Activated T-helper 17 cell treated with anti-CD3 and anti-CD28 coated beads, Interleukin-2, amount 50 U/mL, for 72 hours (primary cell): ENCODE data around the gene USP40. TPM values are rescaled to one million over a fixed set of nuclear protein-coding genes. Genes with fewer than 3 reads are reported as not detected.
"Not testable (repeated sequence)": the region's sequence is repeated elsewhere in the genome, so short reads cannot be mapped to it uniquely, and the experiment has no call there.

Experiments used
- ATAC-seq: fragments of 150-1000 bp; cut with Tn5 transposase; replicated peaks from 2 replicates; pipeline ENCODE4 v1.10.0; 2021; ENCODE audit warnings: mild to moderate bottlenecking, moderate library complexity
- H3K27ac Mint-ChIP-seq: one replicate; pipeline ENCODE4 v1.8.0; 2022; ENCODE audit warnings: mixed read lengths
- H3K27me3 Mint-ChIP-seq: one replicate; pipeline ENCODE4 v1.8.0; 2022; ENCODE audit warnings: mixed read lengths
- H3K36me3 Mint-ChIP-seq: one replicate; pipeline ENCODE4 v1.8.0; 2022; ENCODE audit warnings: low read depth, mild to moderate bottlenecking, mixed read lengths
- H3K4me1 Mint-ChIP-seq: one replicate; pipeline ENCODE4 v1.8.0; 2022; ENCODE audit warnings: mixed read lengths
- H3K4me3 Mint-ChIP-seq: one replicate; pipeline ENCODE4 v1.8.0; 2022; ENCODE audit warnings: mild to moderate bottlenecking, mixed read lengths
- H3K9me3 Mint-ChIP-seq: one replicate; pipeline ENCODE4 v1.8.0; 2022; ENCODE audit warnings: mixed read lengths
- total RNA-seq, 2 donors: library from RNA; stranded (reverse); gene quantifications; one replicate each; pipeline ENCODE4 v1.2.3, GENCODE V29; 2022

The USP40 gene
- total RNA-seq: 10 to 100 TPM; 11.3 to 13.5 TPM

- no peaks in the 10 kb centered on the region for H3K27me3 Mint-ChIP-seq
Measured at GRCh38 chr2:233566141-233566956, at the start of gene USP40. USP40 (minus strand) TSS chr2:233566782; CDS start chr2:233565554, 1,228 bp downstream.

GRCh38 chr2:233611284-233611683 is 44.7 kb upstream of the USP40 start:
- no peaks in the 10 kb centered on the region for H3K4me1 Mint-ChIP-seq
- peaks cover 17% of the 10 kb centered on the region for H3K9me3 Mint-ChIP-seq
- no peak for ATAC-seq
- H3K36me3 Mint-ChIP-seq: no peaks in the 10 kb centered on the region
- no peak overlapping the region for H3K27ac Mint-ChIP-seq
- peaks cover 23% of the 10 kb centered on the region for H3K27me3 Mint-ChIP-seq
- no peak overlapping the region for H3K4me3 Mint-ChIP-seq

More at GRCh38 chr2:233566141-233566956, at the start of gene USP40:
- no peaks in the 10 kb centered on the region for H3K36me3 Mint-ChIP-seq
- H3K9me3 Mint-ChIP-seq: no peaks in the 10 kb centered on the region
- ATAC-seq: peak; percentile 89
- H3K27ac Mint-ChIP-seq: peak within 1 kb of the TSS; percentile 90
- peak within 1 kb of the TSS; percentile 83 for H3K4me3 Mint-ChIP-seq
- peaks cover 4% of the 10 kb centered on the region for H3K4me1 Mint-ChIP-seq

- no peak overlapping the region for H3K4me3 Mint-ChIP-seq
- H3K27me3 Mint-ChIP-seq: peaks cover 19% of the 10 kb centered on the region
- H3K27ac Mint-ChIP-seq: no peak overlapping the region
- no peak for ATAC-seq
- H3K4me1 Mint-ChIP-seq: no peaks in the 10 kb centered on the region
- no peaks in the 10 kb centered on the region for H3K9me3 Mint-ChIP-seq
- no peaks in the 10 kb centered on the region for H3K36me3 Mint-ChIP-seq
Measured at GRCh38 chr2:233605680-233606079, 39.1 kb upstream of the USP40 start.

GRCh38 chr2:233604826-233605225 is 38.2 kb upstream of the USP40 start:
- no peak for ATAC-seq
- Mint-ChIP-seq H3K4me1 (no peaks in the 10 kb centered on the region), H3K36me3 (no peaks in the 10 kb centered on the region), H3K9me3 (no peaks in the 10 kb centered on the region), H3K27me3 (peaks cover 19% of the 10 kb centered on the region), H3K4me3 (no peak overlapping the region), H3K27ac (no peak overlapping the region)

GRCh38 chr2:233603520-233603919 is 36.9 kb upstream of the USP40 start:
- Mint-ChIP-seq H3K9me3 (no peaks in the 10 kb centered on the region), H3K27me3 (peaks cover 19% of the 10 kb centered on the region), H3K27ac (no peak overlapping the region), H3K4me1 (no peaks in the 10 kb centered on the region), H3K36me3 (no peaks in the 10 kb centered on the region), H3K4me3 (no peak overlapping the region)
- no peak for ATAC-seq

- no peak for ATAC-seq
- Mint-ChIP-seq H3K9me3 (no peaks in the 10 kb centered on the region), H3K4me1 (no peaks in the 10 kb centered on the region), H3K27me3 (peaks cover 19% of the 10 kb centered on the region), H3K36me3 (no peaks in the 10 kb centered on the region), H3K4me3 (no peak overlapping the region), H3K27ac (no peak overlapping the region)
Measured at GRCh38 chr2:233602076-233602475, 35.5 kb upstream of the USP40 start.

- H3K4me3 Mint-ChIP-seq: no peak overlapping the region
- no peak overlapping the region for H3K27ac Mint-ChIP-seq
- no peak for ATAC-seq
- no peaks in the 10 kb centered on the region for H3K9me3 Mint-ChIP-seq
- H3K4me1 Mint-ChIP-seq: no peaks in the 10 kb centered on the region
- no peaks in the 10 kb centered on the region for H3K36me3 Mint-ChIP-seq
- peaks cover 19% of the 10 kb centered on the region for H3K27me3 Mint-ChIP-seq
Measured at GRCh38 chr2:233600386-233600785, 33.8 kb upstream of the USP40 start.

- ATAC-seq: no peak
- no peak overlapping the region for H3K4me3 Mint-ChIP-seq
- H3K27ac Mint-ChIP-seq: no peak overlapping the region
- no peaks in the 10 kb centered on the region for H3K36me3 Mint-ChIP-seq
- H3K9me3 Mint-ChIP-seq: no peaks in the 10 kb centered on the region
- H3K4me1 Mint-ChIP-seq: no peaks in the 10 kb centered on the region
- peaks cover 22% of the 10 kb centered on the region for H3K27me3 Mint-ChIP-seq
Measured at GRCh38 chr2:233598952-233599351, 32.4 kb upstream of the USP40 start.

GRCh38 chr2:233597522-233597921 is 30.9 kb upstream of the USP40 start:
- no peak overlapping the region for H3K4me3 Mint-ChIP-seq
- H3K27ac Mint-ChIP-seq: no peak overlapping the region
- H3K9me3 Mint-ChIP-seq: no peaks in the 10 kb centered on the region
- H3K27me3 Mint-ChIP-seq: peaks cover 16% of the 10 kb centered on the region
- H3K4me1 Mint-ChIP-seq: no peaks in the 10 kb centered on the region
- H3K36me3 Mint-ChIP-seq: no peaks in the 10 kb centered on the region
- no peak for ATAC-seq

- peak; percentile 39 for ATAC-seq
- H3K27ac Mint-ChIP-seq: no peak overlapping the region
- no peaks in the 10 kb centered on the region for H3K36me3 Mint-ChIP-seq
- no peaks in the 10 kb centered on the region for H3K9me3 Mint-ChIP-seq
- peaks cover 27% of the 10 kb centered on the region for H3K27me3 Mint-ChIP-seq
- no peaks in the 10 kb centered on the region for H3K4me1 Mint-ChIP-seq
- no peak overlapping the region for H3K4me3 Mint-ChIP-seq
Measured at GRCh38 chr2:233593201-233593600, 26.6 kb upstream of the USP40 start.

- not testable (repeated sequence) for H3K4me3 Mint-ChIP-seq, H3K36me3 Mint-ChIP-seq, H3K9me3 Mint-ChIP-seq, H3K27ac Mint-ChIP-seq, H3K4me1 Mint-ChIP-seq
- peaks cover 29% of the 10 kb centered on the region for H3K27me3 Mint-ChIP-seq
- peak; percentile 11 for ATAC-seq
Measured at GRCh38 chr2:233592706-233593105, 26.1 kb upstream of the USP40 start.

GRCh38 chr2:233588400-233588799 is 21.8 kb upstream of the USP40 start:
- H3K27ac Mint-ChIP-seq: no peak overlapping the region

GRCh38 chr2:233584210-233584609 is 17.6 kb upstream of the USP40 start:
- Mint-ChIP-seq H3K36me3 (no peaks in the 10 kb centered on the region), H3K4me1 (no peaks in the 10 kb centered on the region), H3K27ac (no peak overlapping the region), H3K4me3 (no peak overlapping the region), H3K9me3 (no peaks in the 10 kb centered on the region), H3K27me3 (peaks cover 33% of the 10 kb centered on the region)
- no peak for ATAC-seq

More at GRCh38 chr2:233588400-233588799, 21.8 kb upstream of the USP40 start:
- H3K36me3 Mint-ChIP-seq: no peaks in the 10 kb centered on the region
- H3K9me3 Mint-ChIP-seq: no peaks in the 10 kb centered on the region
- no peak for ATAC-seq
- peaks cover 44% of the 10 kb centered on the region for H3K27me3 Mint-ChIP-seq
- H3K4me1 Mint-ChIP-seq: no peaks in the 10 kb centered on the region
- H3K4me3 Mint-ChIP-seq: no peak overlapping the region

GRCh38 chr2:233583217-233583965 is 16.8 kb upstream of the USP40 start:
- not testable (repeated sequence) for H3K9me3 Mint-ChIP-seq, H3K27ac Mint-ChIP-seq, ATAC-seq, H3K4me3 Mint-ChIP-seq, H3K36me3 Mint-ChIP-seq, H3K4me1 Mint-ChIP-seq
- peaks cover 25% of the 10 kb centered on the region for H3K27me3 Mint-ChIP-seq

GRCh38 chr2:233577341-233577740 is 10.8 kb upstream of the USP40 start:
- not testable (repeated sequence) for H3K4me1 Mint-ChIP-seq, ATAC-seq

More at GRCh38 chr2:233577341-233577740, 10.8 kb upstream of the USP40 start:
- H3K27ac Mint-ChIP-seq, H3K36me3 Mint-ChIP-seq, H3K27me3 Mint-ChIP-seq, H3K4me3 Mint-ChIP-seq, H3K9me3 Mint-ChIP-seq: not testable (repeated sequence)
